H1 (cell line): ENCODE data around the gene FIZ1. TPM values are rescaled to one million over a fixed set of nuclear protein-coding genes. Genes with fewer than 3 reads are reported as not detected.

Experiments used
- CTCF ChIA-PET: fragments of 300-600 bp; sonication (Branson Sonifier 250); formaldehyde crosslinking; loops from one replicate; lab custom pipeline; 2021; ENCODE audit not compliant: partially characterized antibody; lab: Charles Lee
- POLR2A ChIA-PET: fragments of 300-600 bp; sonication (Branson Sonifier 250); formaldehyde crosslinking; loops from one replicate; lab custom pipeline; 2021; ENCODE audit warnings: inconsistent platforms; ENCODE audit not compliant: partially characterized antibody; lab: Charles Lee
- DNase-seq, 2 experiments: peaks; one replicate each; pipeline versions ENCODE4 v3.0.0 to v3.0.0-alpha.2; 2010 to 2022; ENCODE audit warnings: low spot score in 2 of 2, low read depth in 1 of 2, mixed read lengths in 1 of 2
- FAIRE-seq: peaks from 2 replicates; lab custom pipeline; 2011; peaks lifted over from hg19 to GRCh38; lab: Jason Lieb, UNC
- H2AFZ ChIP-seq: 2 replicates; pipeline ENCODE4 v1.8.1; 2012; ENCODE audit warnings: low read length, inconsistent platforms
- H2AK5ac ChIP-seq: 2 replicates; pipeline ENCODE4 v1.6.1; 2013; ENCODE audit warnings: low read depth, low read length
- H2BK120ac ChIP-seq: replicated peaks from 2 replicates; pipeline ENCODE3; 2013; ENCODE audit warnings: low read depth, low read length, inconsistent platforms
- H2BK12ac ChIP-seq: 2 replicates; pipeline ENCODE4 v1.6.1; 2013; ENCODE audit warnings: low read depth, low read length
- H2BK15ac ChIP-seq: 2 replicates; pipeline ENCODE4 v1.6.1; 2013; ENCODE audit warnings: low read length
- H2BK20ac ChIP-seq: 2 replicates; pipeline ENCODE4 v1.6.1; 2013; ENCODE audit warnings: low read length
- H2BK5ac ChIP-seq: 2 replicates; pipeline ENCODE4 v1.6.1; 2013; ENCODE audit warnings: low read depth, low read length
- H3K14ac ChIP-seq: 2 replicates; pipeline ENCODE4 v1.6.1; 2013; ENCODE audit warnings: inconsistent platforms; ENCODE audit not compliant: insufficient read length
- H3K18ac ChIP-seq: 2 replicates; pipeline ENCODE4 v1.6.1; 2013; ENCODE audit warnings: low read length; ENCODE audit errors: extremely low read depth
- H3K23ac ChIP-seq: 2 replicates; pipeline ENCODE4 v1.6.1; 2013; ENCODE audit warnings: inconsistent platforms; ENCODE audit not compliant: insufficient read length
- H3K23me2 ChIP-seq: 2 replicates; pipeline ENCODE4 v1.6.1; 2013; ENCODE audit warnings: low read depth, low read length
- H3K27ac ChIP-seq: 2 replicates; pipeline ENCODE4 v1.6.1; 2011; ENCODE audit warnings: low read depth, low read length, inconsistent platforms
- H3K27me3 ChIP-seq, 4 experiments: replicated peaks in 1 of 4; 1 replicate in 1 of 4; 2 replicates in 3 of 4; pipeline versions ENCODE4 v1.6.1 to v1.8.1; 2011 to 2013; ENCODE audit warnings: low read length in 3 of 4, mild to moderate bottlenecking in 3 of 4, inconsistent platforms in 2 of 4, mixed read lengths in 2 of 4, moderate library complexity in 1 of 4; ENCODE audit not compliant: control insufficient read depth in 3 of 4, insufficient read depth in 3 of 4; ENCODE audit errors: extremely low read depth in 1 of 4
- H3K36me3 ChIP-seq, 4 experiments: 2 replicates each; pipeline versions ENCODE4 v1.6.1 to v1.8.1; 2011 to 2013; ENCODE audit warnings: mild to moderate bottlenecking in 4 of 4, low read length in 3 of 4, moderate library complexity in 2 of 4, control low read depth in 1 of 4, inconsistent platforms in 1 of 4; ENCODE audit not compliant: insufficient read depth in 4 of 4, control insufficient read depth in 2 of 4
- H3K4ac ChIP-seq: replicated peaks from 2 replicates; pipeline ENCODE3; 2013; ENCODE audit warnings: low read length, low read depth, mixed read lengths, inconsistent platforms; ENCODE audit not compliant: insufficient read length
- H3K4me1 ChIP-seq, 4 experiments: replicated peaks in 1 of 4; 1 replicate in 1 of 4; 2 replicates in 3 of 4; pipeline versions ENCODE4 v1.6.1 to v1.8.1; 2011 to 2013; ENCODE audit warnings: low read length in 3 of 4, inconsistent platforms in 2 of 4, mixed read lengths in 1 of 4; ENCODE audit not compliant: insufficient read depth in 4 of 4, control insufficient read depth in 3 of 4
- H3K4me2 ChIP-seq, 2 experiments: 2 replicates each; pipeline versions ENCODE4 v1.6.1 to v1.8.1; 2011 to 2013; ENCODE audit warnings: low read depth in 2 of 2, low read length in 2 of 2, control low read depth in 1 of 2, inconsistent platforms in 1 of 2, mild to moderate bottlenecking in 1 of 2; ENCODE audit not compliant: insufficient read depth in 1 of 2
- H3K4me3 ChIP-seq, 4 experiments: fragments of 200-600, 300-600 bp in 1 of 4; sonication (generic), shearing (Covaris generic), sonication (Bioruptor Twin) in 1 of 4; 2 replicates each; pipeline versions ENCODE4 v1.5.1 to v1.8.1; 2011 to 2016; ENCODE audit warnings: low read length in 4 of 4, low read depth in 3 of 4, control low read depth in 2 of 4, inconsistent platforms in 2 of 4, mild to moderate bottlenecking in 2 of 4, mixed read lengths in 1 of 4, moderate library complexity in 1 of 4; ENCODE audit not compliant: insufficient read depth in 2 of 4; ENCODE audit errors: extremely low read depth in 1 of 4
- H3K56ac ChIP-seq: replicated peaks from 2 replicates; pipeline ENCODE3; 2013; ENCODE audit warnings: low read depth, mild to moderate bottlenecking, mixed read lengths, low read length, inconsistent platforms; ENCODE audit not compliant: insufficient read length
- H3K79me1 ChIP-seq: 2 replicates; pipeline ENCODE4 v1.6.1; 2013; ENCODE audit warnings: low read depth, low read length, control low read depth
- H3K79me2 ChIP-seq, 2 experiments: 2 replicates each; pipeline versions ENCODE4 v1.6.1 to v1.8.1; 2012 to 2013; ENCODE audit warnings: low read length in 2 of 2, mild to moderate bottlenecking in 2 of 2, inconsistent platforms in 1 of 2; ENCODE audit not compliant: insufficient read depth in 2 of 2, control insufficient read depth in 1 of 2
- H3K9ac ChIP-seq, 4 experiments: replicated peaks in 1 of 4; 1 replicate in 1 of 4; 2 replicates in 3 of 4; pipeline versions ENCODE4 v1.6.1 to v1.8.1; 2011 to 2013; ENCODE audit warnings: low read depth in 3 of 4, low read length in 3 of 4, control low read depth in 2 of 4, mild to moderate bottlenecking in 2 of 4, moderate library complexity in 2 of 4, inconsistent platforms in 1 of 4; ENCODE audit errors: extremely low read depth in 1 of 4
- H3K9me3 ChIP-seq, 2 experiments: 2 replicates each; pipeline versions ENCODE4 v1.6.1 to v1.8.1; 2012 to 2013; ENCODE audit warnings: mild to moderate bottlenecking in 2 of 2, moderate library complexity in 2 of 2, control low read depth in 1 of 2, inconsistent platforms in 1 of 2, low read depth in 1 of 2, low read length in 1 of 2, mixed read lengths in 1 of 2; ENCODE audit not compliant: insufficient read depth in 2 of 2
- H4K20me1 ChIP-seq, 2 experiments: replicated peaks in 1 of 2; 2 replicates each; pipeline versions ENCODE3 to v1.8.1; 2011 to 2013; ENCODE audit warnings: inconsistent platforms in 2 of 2, low read length in 2 of 2, mild to moderate bottlenecking in 1 of 2; ENCODE audit not compliant: insufficient read depth in 2 of 2, control insufficient read depth in 1 of 2
- H4K5ac ChIP-seq: 2 replicates; pipeline ENCODE4 v1.6.1; 2013; ENCODE audit warnings: low read length, low read depth, mixed read lengths, inconsistent platforms; ENCODE audit not compliant: insufficient read length
- H4K8ac ChIP-seq: 2 replicates; pipeline ENCODE4 v1.8.0; 2013; ENCODE audit warnings: mild to moderate bottlenecking, moderate library complexity, low read length, inconsistent platforms; ENCODE audit not compliant: insufficient read depth; ENCODE audit errors: extremely low read depth
- H4K91ac ChIP-seq: replicated peaks from 2 replicates; pipeline ENCODE3; 2013; ENCODE audit warnings: low read length, mixed read lengths, inconsistent platforms; ENCODE audit not compliant: insufficient read length
- ASH2L ChIP-seq: fragments of 200-600, 300-600 bp; sonication (generic); IDR thresholded peaks from one replicate; pipeline ENCODE4 v1.7.1; 2017; ENCODE audit warnings: low read length
- ATF3 ChIP-seq: IDR thresholded peaks from 2 replicates; pipeline ENCODE4 v1.6.1; 2011; ENCODE audit warnings: low read depth, mild to moderate bottlenecking, low read length; ENCODE audit not compliant: insufficient read depth
- CHD1 ChIP-seq: IDR thresholded peaks from 2 replicates; pipeline ENCODE4 v1.6.1; 2012; ENCODE audit warnings: low read depth, low read length, improper control_type of control experiment
- CREB1 ChIP-seq: IDR thresholded peaks from 2 replicates; pipeline ENCODE4 v1.6.1; 2012; ENCODE audit warnings: inconsistent platforms
- CTCF ChIP-seq, 3 experiments: IDR thresholded peaks; 1 replicate in 2 of 3; 2 replicates in 1 of 3; pipeline versions ENCODE4 v1.5.1 to v1.6.1; 2011; ENCODE audit warnings: low read length in 3 of 3, mild to moderate bottlenecking in 3 of 3, inconsistent platforms in 2 of 3, low read depth in 1 of 3, moderate library complexity in 1 of 3; ENCODE audit not compliant: insufficient read depth in 1 of 3; ENCODE audit errors: control extremely low read depth in 1 of 3
- E2F6 ChIP-seq: IDR thresholded peaks from 2 replicates; pipeline ENCODE4 v1.6.1; 2012; ENCODE audit warnings: inconsistent platforms
- NRF1 ChIP-seq: IDR thresholded peaks from 2 replicates; pipeline ENCODE4 v1.6.1; 2011; ENCODE audit warnings: mild to moderate bottlenecking, low read depth, low read length, improper control_type of control experiment
- RBBP5 ChIP-seq: IDR thresholded peaks from 2 replicates; pipeline ENCODE4 v1.7.1; 2012; ENCODE audit warnings: low read depth, mild to moderate bottlenecking, inconsistent platforms, low read length, moderate library complexity, borderline replicate concordance
- SAP30 ChIP-seq: fragments of 300-600 bp; sonication (generic); IDR thresholded peaks from 2 replicates; pipeline ENCODE4 v1.7.1; 2012; ENCODE audit warnings: low read length, moderate library complexity, mild to moderate bottlenecking, inconsistent platforms; ENCODE audit not compliant: insufficient read depth, insufficient replicate concordance
- WGBS, 2 experiments: shearing (Covaris generic) in 1 of 2; methylation state at CpG; one replicate each; pipeline versions ENCODE4 v1.1.6 to v1.1.7; 2013 to 2015; ENCODE audit warnings: low lambda C conversion rate in 2 of 2, mixed read lengths in 2 of 2, inconsistent platforms in 1 of 2, low coverage in 1 of 2, missing lambda C conversion rate in 1 of 2; ENCODE audit not compliant: insufficient replicate concordance in 2 of 2, insufficient coverage in 1 of 2, insufficient read length in 1 of 2; ENCODE audit errors: extremely low coverage in 1 of 2, missing lambda C conversion rate in 1 of 2; 5-methylcytosine and 5-hydroxymethylcytosine counted together
- polyA plus RNA-seq, 7 experiments: library from polyadenylated mRNA; depleted of rRNA in 3 of 7; stranded (reverse) in 5 of 7; unstranded in 2 of 7; fragments of >200 nt in 5 of 7; fragments of 200-250 nt in 2 of 7; gene quantifications; 1 replicate in 5 of 7; 2 replicates in 1 of 7; 4 replicates in 1 of 7; pipeline versions ENCODE4 v1.2.1 to v1.2.3, GENCODE V29; 2011 to 2013; ENCODE audit warnings: missing spikeins in 2 of 7, mixed read lengths in 2 of 7
- total RNA-seq: library from RNA; stranded (reverse); fragmentation: NEBNext Ultra II Directional; extraction: Animal tissue kit (Norgen Biotek cat#: 25700); gene quantifications from 2 replicates; pipeline ENCODE4 v1.2.1, GENCODE V29; 2021

FIZ1 gene
- total and polyA plus RNA-seq, 2 of the 8 experiments (the other 6 are each of a cell fraction or from before 2014, with no cell fraction given) = 9.1 to 18.5 TPM

GRCh38 chr19:55590617-55591016, 8.7 kb downstream of the FIZ1 start:
- ChIA-PET POLR2A (interaction anchor here (1.1 kb wide), 1 partner anchor 9 kb away, joined by 6 read pairs; the partner anchor contains the start of gene ZNF579), CTCF (no interaction called here)
- H4K91ac ChIP-seq = no peak overlapping the region
- H2AK5ac ChIP-seq = no peak overlapping the region
- no peak overlapping the region for H2BK20ac ChIP-seq
- H3K14ac ChIP-seq = no peak overlapping the region
- H2BK120ac ChIP-seq = no peak overlapping the region
- DNase-seq = peak in 1 of 2 experiments; percentile 52
- H3K18ac ChIP-seq = no peak overlapping the region
- H3K79me1 ChIP-seq = no peaks in the 10 kb centered on the region
- H4K5ac ChIP-seq = no peak overlapping the region
- H3K27ac ChIP-seq = no peak overlapping the region
- FAIRE-seq = peak; percentile 36
- H4K8ac ChIP-seq = no peak overlapping the region
- peaks cover 0 to 2% (median 0%) of the 10 kb centered on the region in 4 experiments; a peak in 2 of 7 replicates for H3K27me3 ChIP-seq
- no peaks in the 10 kb centered on the region for H3K79me2 ChIP-seq
- 82% methylated on average over 10 of the region's 10 CpGs; no CpG with 5 or more reads in 1 of the 2 experiments for WGBS, 2 experiments
- H3K4me1 ChIP-seq = peaks cover 0 to 8% (median 4%) of the 10 kb centered on the region in 4 experiments; a peak in 4 of 7 replicates
- peaks cover 0 to 6% (median 4%) of the 10 kb centered on the region in 4 experiments; a peak in 2 of 8 replicates for H3K36me3 ChIP-seq
- H2BK12ac ChIP-seq = no peak overlapping the region
- H3K23ac ChIP-seq = no peak overlapping the region
- no peak overlapping the region for H3K4ac ChIP-seq
- H3K23me2 ChIP-seq = peaks cover 8% of the 10 kb centered on the region
- no peaks in the 10 kb centered on the region for H4K20me1 ChIP-seq
- no peak overlapping the region for H2AFZ ChIP-seq
- no peak overlapping the region for H3K4me3 ChIP-seq
- H2BK15ac ChIP-seq = no peak overlapping the region
- no peak overlapping the region for H3K9ac ChIP-seq
- H2BK5ac ChIP-seq = no peak overlapping the region
- H3K9me3 ChIP-seq = no peaks in the 10 kb centered on the region
- peak overlapping the region in 1 of 2 experiments; percentile 20; a peak in 1 of 4 replicates for H3K4me2 ChIP-seq
- no peak overlapping the region for H3K56ac ChIP-seq
- TF ChIP-seq CTCF (IDR thresholded peaks at IDR 0.05; ENCODE audit: control extremely low read depth in 1 of 3, insufficient read depth in 1 of 3, low read depth in 1 of 3, low read length in 3 of 3) = no peak
- TF ChIP-seq ATF3 = no peak
- no peak for TF ChIP-seq CREB1
- TF ChIP-seq RBBP5 = no peak
- TF ChIP-seq SAP30 = no peak
- no peak for TF ChIP-seq CHD1
- TF ChIP-seq ASH2L = no peak
- TF ChIP-seq NRF1 = no peak
- no peak for TF ChIP-seq E2F6
